NCI-H128 (cell line): ENCODE measurements around the gene DENND5A.
"Not testable (repeated sequence)": the region's sequence is repeated elsewhere in the genome, so short reads cannot be mapped to it uniquely, and the experiment has no call there.

ENCODE experiments used
- DNase-seq: peaks from one replicate; lab custom pipeline; 2025; ENCODE audit not compliant: unreplicated experiment; lab: John Stamatoyannopoulos, UW

The DENND5A gene

GRCh38 chr11:9266132-9266736 lies 1.1 kb upstream of the DENND5A start:
- DNase-seq = no peak

GRCh38 chr11:9264316-9265210 lies 587 bp downstream of the DENND5A start:
- no peak for DNase-seq

- DNase-seq = no peak
Measured at GRCh38 chr11:9263840-9264315, 1.3 kb downstream of the DENND5A start.

GRCh38 chr11:9260838-9261146 lies 4.4 kb downstream of the DENND5A start:
- not testable (repeated sequence) for DNase-seq

- DNase-seq = no peak
Measured at GRCh38 chr11:9259981-9260837, 4.9 kb downstream of the DENND5A start.

GRCh38 chr11:9258279-9258678 lies 6.9 kb downstream of the DENND5A start:
- DNase-seq = not testable (repeated sequence)

GRCh38 chr11:9254416-9254815 lies 10.7 kb downstream of the DENND5A start:
- no peak for DNase-seq

GRCh38 chr11:9253086-9253485 lies 12.1 kb downstream of the DENND5A start:
- DNase-seq = no peak

GRCh38 chr11:9251311-9251710 lies 13.8 kb downstream of the DENND5A start:
- no peak for DNase-seq

- no peak for DNase-seq
Measured at GRCh38 chr11:9250139-9250582, 15.0 kb downstream of the DENND5A start.

- DNase-seq = no peak
Measured at GRCh38 chr11:9249252-9249651, 15.9 kb downstream of the DENND5A start.

GRCh38 chr11:9247863-9248262 lies 17.3 kb downstream of the DENND5A start:
- DNase-seq = no peak

- not testable (repeated sequence) for DNase-seq
Measured at GRCh38 chr11:9236242-9236641, 28.9 kb downstream of the DENND5A start.

- no peak for DNase-seq
Measured at GRCh38 chr11:9232482-9232881, 32.7 kb downstream of the DENND5A start.

- DNase-seq = no peak
Measured at GRCh38 chr11:9231848-9232177, 33.3 kb downstream of the DENND5A start.

GRCh38 chr11:9230296-9230695 lies 34.9 kb downstream of the DENND5A start:
- no peak for DNase-seq

- DNase-seq = no peak
Measured at GRCh38 chr11:9228091-9228490, 37.1 kb downstream of the DENND5A start.

GRCh38 chr11:9225748-9226298 lies 39.3 kb downstream of the DENND5A start:
- no peak for DNase-seq

- no peak for DNase-seq
Measured at GRCh38 chr11:9222654-9223053, 42.5 kb downstream of the DENND5A start.

- DNase-seq = not testable (repeated sequence)
Measured at GRCh38 chr11:9220853-9221252, 44.3 kb downstream of the DENND5A start.

- DNase-seq = no peak
Measured at GRCh38 chr11:9219572-9219971, 45.6 kb downstream of the DENND5A start.
